Tibial artery (tissue), 4 donors: ENCODE data around the gene ACTR5.

Experiments
- DNase-seq, 2 donors: peaks; one replicate each; pipeline ENCODE4 v3.0.0-alpha.2; 2019
- H3K27ac ChIP-seq, 2 donors: fragments of 200-600 bp; sonication (generic) in 1 of 2; 1 replicate in 1 of 2; 2 replicates in 1 of 2; pipeline ENCODE4 v1.5.1; 2018 to 2019; ENCODE audit warnings: mild to moderate bottlenecking in 1 of 2
- H3K27me3 ChIP-seq, 2 donors: fragments of 200-600 bp; sonication (generic) in 1 of 2; one replicate each; pipeline versions ENCODE4 v1.5.1 to v1.6.0; 2016 to 2019
- H3K36me3 ChIP-seq, 3 donors: fragments of 200-600 bp; sonication (generic) in 2 of 3; one replicate each; pipeline ENCODE4 v1.5.1; 2016 to 2019; ENCODE audit warnings: mild to moderate bottlenecking in 2 of 3
- H3K4me1 ChIP-seq, 4 donors: fragments of 200-600 bp; sonication (generic) in 2 of 4; 1 replicate in 3 of 4; 2 replicates in 1 of 4; pipeline ENCODE4 v1.5.1; 2016 to 2019
- H3K4me3 ChIP-seq, 2 donors: fragments of 200-600 bp; sonication (generic) in 1 of 2; 1 replicate in 1 of 2; 2 replicates in 1 of 2; pipeline ENCODE4 v1.5.1; 2018 to 2019; ENCODE audit warnings: mild to moderate bottlenecking in 2 of 2
- H3K9me3 ChIP-seq, 3 donors: fragments of 200-600 bp; sonication (generic) in 1 of 3; one replicate each; pipeline ENCODE4 v1.5.1; 2016 to 2019
- CTCF ChIP-seq, 2 experiments: fragments of 200-600 bp in 1 of 2; fragments of 450-650 bp in 1 of 2; IDR thresholded peaks; one replicate each; pipeline ENCODE4 v1.5.1; 2017 to 2019; ENCODE audit warnings: antibody characterized with exemption in 2 of 2, mild to moderate bottlenecking in 1 of 2, moderate library complexity in 1 of 2
- intact Hi-C: fragments of 100-400 bp; cut with DNase I; formaldehyde crosslinking; loops from one replicate; pipeline ENCODE4 v1.15.0; 2023; ENCODE audit warnings: low total_unique reads

The ACTR5 gene

GRCh38 chr20:38805958-38806854 is 57.9 kb downstream of the ACTR5 start:
- no peaks in the 10 kb centered on the region for H3K9me3 ChIP-seq
- H3K27ac ChIP-seq: no peak overlapping the region
- DNase-seq: no peak
- peak overlapping the region; percentile 46 to 60 for H3K4me3 ChIP-seq
- H3K36me3 ChIP-seq: no peaks in the 10 kb centered on the region
- H3K27me3 ChIP-seq: peaks cover 0 to 41% of the 10 kb centered on the region in 2 donors
- H3K4me1 ChIP-seq: peaks cover 8 to 20% (median 19%) of the 10 kb centered on the region in 4 donors
- intact Hi-C loops: no loop called here
- TF ChIP-seq CTCF (IDR thresholded peaks at IDR 0.05): no peak

DNA sequence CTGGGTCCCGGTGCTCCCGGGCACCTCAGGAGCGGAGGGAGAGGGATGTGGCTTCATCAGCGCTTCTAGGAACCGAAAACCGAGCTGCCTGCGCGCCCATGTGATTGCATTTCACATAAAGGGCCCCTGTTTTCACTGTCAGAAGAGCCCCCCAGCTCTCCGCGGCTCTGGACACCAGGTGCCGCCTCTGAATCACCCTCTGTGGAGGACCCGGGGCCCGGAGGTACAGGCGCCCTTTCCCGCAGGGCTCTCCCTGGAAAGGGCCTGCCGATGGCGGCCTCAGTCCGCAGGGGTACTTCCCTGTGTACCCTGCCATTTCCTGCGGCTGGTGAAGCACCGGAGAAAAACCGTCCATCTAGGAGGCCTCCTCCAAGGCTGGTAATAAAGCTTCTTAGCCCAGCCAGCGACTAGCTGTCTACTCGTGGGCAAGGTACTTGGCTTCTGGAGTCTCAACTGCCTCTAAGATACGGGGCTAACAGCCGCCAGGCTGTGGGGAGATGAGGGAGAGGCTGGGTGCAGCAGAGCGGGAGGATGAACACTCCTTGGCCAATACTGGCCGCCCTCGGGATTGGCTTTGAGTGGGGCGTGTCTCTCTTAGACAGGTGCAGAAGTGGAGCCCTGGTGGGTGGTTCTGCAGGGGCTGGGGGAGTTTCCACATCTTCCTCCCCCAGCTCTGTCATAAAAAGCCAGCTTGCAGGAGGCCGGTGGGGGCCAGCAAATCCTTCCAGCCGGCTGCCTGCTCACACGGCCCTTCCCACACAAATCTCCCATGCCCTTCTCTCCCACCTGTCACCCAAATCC is 58.8 kb downstream of the ACTR5 start:
- Histone ChIP-seq H3K4me3 (peak overlapping the region; percentile 46 to 60), H3K27ac (no peak overlapping the region), H3K9me3 (no peaks in the 10 kb centered on the region), H3K27me3 (peaks cover 0 to 41% of the 10 kb centered on the region in 2 donors), H3K4me1 (peaks cover 8 to 20% (median 19%) of the 10 kb centered on the region in 4 donors), H3K36me3 (no peaks in the 10 kb centered on the region)
- TF ChIP-seq CTCF (IDR thresholded peaks at IDR 0.05): no peak
- intact Hi-C loops: no loop called here
- no peak for DNase-seq

GRCh38 chr20:38809942-38810341 is 61.7 kb downstream of the ACTR5 start:
- Histone ChIP-seq H3K4me3 (no peak overlapping the region), H3K27ac (no peak overlapping the region), H3K9me3 (no peaks in the 10 kb centered on the region), H3K27me3 (peaks cover 0 to 41% of the 10 kb centered on the region in 2 donors), H3K4me1 (peaks cover 8 to 20% (median 19%) of the 10 kb centered on the region in 4 donors), H3K36me3 (no peaks in the 10 kb centered on the region)
- no peak for TF ChIP-seq CTCF (IDR thresholded peaks at IDR 0.05)
- DNase-seq: no peak
- intact Hi-C loops: no loop called here

GRCh38 chr20:38810926-38811630 is 62.8 kb downstream of the ACTR5 start:
- TF ChIP-seq CTCF (IDR thresholded peaks at IDR 0.05): no peak
- Histone ChIP-seq H3K27ac (no peak overlapping the region), H3K27me3 (peaks cover 0 to 34% of the 10 kb centered on the region in 2 donors), H3K36me3 (no peaks in the 10 kb centered on the region), H3K4me1 (peaks cover under 1 to 13% (median 11%) of the 10 kb centered on the region in 4 donors), H3K4me3 (no peak overlapping the region), H3K9me3 (no peaks in the 10 kb centered on the region)
- no peak for DNase-seq
- intact Hi-C loops: no loop called here

- intact Hi-C loops: no loop called here
- TF ChIP-seq CTCF (IDR thresholded peaks at IDR 0.05): no peak
- Histone ChIP-seq H3K27ac (no peak overlapping the region), H3K4me1 (peaks cover 0 to 6% (median 4%) of the 10 kb centered on the region in 4 donors), H3K36me3 (no peaks in the 10 kb centered on the region), H3K9me3 (no peaks in the 10 kb centered on the region), H3K4me3 (no peak overlapping the region), H3K27me3 (peaks cover 0 to 27% of the 10 kb centered on the region in 2 donors)
- no peak for DNase-seq
Measured at GRCh38 chr20:38811769-38812168, 63.5 kb downstream of the ACTR5 start.
